HG03280 (cell line): ENCODE measurements around the gene IGFN1.
"Not testable (repeated sequence)": the region's sequence is repeated elsewhere in the genome, so short reads cannot be mapped to it uniquely, and the experiment has no call there.

Source experiments
- ATAC-seq: cut with Tn5 transposase; IDR thresholded peaks from one replicate; pipeline ENCODE4 v1.9.1; 2021; ENCODE audit warnings: mild to moderate bottlenecking, moderate library complexity; ENCODE audit not compliant: unreplicated experiment

IGFN1 gene

DNA sequence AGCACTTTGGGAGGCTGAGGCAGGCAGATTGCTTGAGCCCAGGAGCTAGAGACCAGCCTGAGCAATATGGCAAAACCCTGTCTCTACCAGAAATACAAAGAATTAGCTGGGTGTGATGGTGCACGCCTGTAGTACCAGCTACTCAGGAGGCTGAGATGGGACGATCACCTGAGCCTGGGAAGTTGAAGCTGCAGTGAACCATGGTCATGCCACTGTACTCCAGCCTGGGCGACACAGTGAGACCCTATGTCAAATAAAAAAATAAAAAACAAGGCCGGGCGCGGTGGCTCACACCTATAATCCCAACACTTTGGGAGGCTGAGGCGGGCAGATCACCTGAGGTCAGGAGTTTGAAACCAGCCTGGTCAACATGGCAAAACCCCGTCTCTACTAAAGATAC is 27.6 kb upstream of the IGFN1 start:
- not testable (repeated sequence) for ATAC-seq

DNA sequence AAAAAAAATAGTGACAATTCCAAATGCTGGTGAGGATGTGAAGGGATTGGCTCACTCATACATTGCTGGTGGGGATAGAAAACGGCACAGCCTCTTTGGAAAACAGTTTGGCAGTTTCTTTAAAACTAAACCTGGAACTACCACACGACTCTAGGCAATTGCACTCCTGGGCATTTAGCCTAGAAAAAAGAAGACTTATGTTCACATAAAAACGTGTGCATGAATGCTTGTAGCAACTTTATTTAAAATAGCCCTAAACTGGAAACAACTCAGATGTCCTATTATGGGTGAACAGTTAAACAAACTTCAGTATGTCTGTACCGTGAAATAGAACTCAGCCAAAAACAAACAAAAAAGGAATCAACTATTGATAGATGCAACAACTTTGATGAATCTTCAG is 26.9 kb upstream of the IGFN1 start:
- ATAC-seq: no peak

DNA sequence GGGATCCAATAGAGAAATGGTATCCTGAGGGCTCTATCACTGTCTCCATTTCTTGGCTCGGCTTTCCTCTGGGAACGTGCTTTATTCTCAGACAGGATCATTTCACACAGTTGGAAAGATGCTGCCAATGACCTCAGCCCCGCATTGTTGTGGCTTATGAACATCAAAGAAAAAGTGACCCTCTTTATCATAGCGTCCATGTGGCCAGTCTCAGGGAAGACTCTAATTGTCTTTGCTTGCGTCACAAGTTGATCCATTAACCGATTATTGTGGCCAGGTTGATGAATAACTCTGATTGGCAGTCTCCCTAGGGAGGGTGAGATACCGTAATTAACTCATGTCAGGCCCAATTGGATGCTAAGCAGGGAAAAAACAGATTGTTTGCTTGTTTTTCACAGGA is 26.0 kb upstream of the IGFN1 start:
- ATAC-seq: no peak

DNA sequence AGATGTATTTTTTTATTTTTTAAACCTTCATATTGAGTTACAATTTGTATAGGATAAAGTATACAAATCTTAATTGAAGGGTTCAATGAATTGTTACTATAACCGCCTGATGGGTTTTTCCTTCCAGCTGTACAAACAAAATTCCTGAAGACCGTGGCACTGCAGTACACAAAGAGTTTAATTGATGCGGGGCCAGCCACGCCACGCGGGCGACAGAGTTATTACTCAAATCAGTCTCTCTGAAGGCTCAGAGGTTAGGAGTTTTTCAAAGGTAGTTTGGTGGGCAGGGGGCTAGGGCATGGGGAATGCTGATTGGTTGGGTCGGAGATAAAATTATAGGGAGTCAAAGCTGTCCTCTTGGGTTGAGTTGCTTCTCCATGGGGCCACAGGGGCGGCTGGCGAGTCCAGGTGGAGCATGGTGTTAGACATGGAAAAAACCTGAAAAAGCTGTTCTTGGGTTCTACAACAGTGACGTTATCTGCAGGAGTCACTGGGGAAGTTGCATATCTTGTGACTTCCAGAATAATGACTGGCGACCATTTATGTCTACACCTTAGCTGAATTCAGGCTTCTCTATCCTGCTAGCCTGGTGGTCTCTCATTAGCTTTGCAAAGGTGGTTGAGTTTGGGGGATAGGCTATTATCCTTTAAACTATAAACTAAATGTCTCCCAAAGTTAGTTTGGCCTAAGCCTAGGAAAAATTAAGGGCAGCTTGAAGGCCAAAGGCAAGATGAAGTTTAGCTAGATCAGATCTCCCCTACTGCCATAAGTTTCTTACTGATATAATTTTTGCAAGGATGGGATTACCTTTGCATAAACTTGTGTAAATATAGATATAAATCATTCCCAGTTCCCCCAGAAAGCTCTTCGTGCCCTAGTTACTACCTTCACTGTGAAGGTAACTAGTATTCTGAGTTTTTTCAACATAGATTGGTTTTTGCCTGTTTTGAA is 23.3 kb upstream of the IGFN1 start:
- ATAC-seq: no peak

DNA sequence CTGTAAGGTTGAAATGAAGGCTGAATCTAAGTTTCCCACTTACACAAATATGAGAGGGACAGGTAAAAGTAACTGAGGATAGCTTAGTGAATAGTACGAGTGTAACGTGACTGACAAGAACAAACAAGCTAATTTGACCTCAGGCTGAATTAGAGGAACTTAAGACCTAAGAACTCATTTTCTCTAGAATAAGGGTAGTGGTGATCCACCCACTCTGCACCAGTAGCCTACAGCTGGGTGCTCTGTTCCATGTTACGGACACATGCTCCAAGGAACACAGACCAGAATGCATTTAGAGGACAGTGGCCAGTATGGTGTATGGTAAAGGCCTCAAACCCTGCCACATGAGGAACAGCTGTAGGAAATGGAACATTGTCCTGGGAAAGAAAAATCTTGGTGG is 21.4 kb upstream of the IGFN1 start:
- ATAC-seq: no peak

DNA sequence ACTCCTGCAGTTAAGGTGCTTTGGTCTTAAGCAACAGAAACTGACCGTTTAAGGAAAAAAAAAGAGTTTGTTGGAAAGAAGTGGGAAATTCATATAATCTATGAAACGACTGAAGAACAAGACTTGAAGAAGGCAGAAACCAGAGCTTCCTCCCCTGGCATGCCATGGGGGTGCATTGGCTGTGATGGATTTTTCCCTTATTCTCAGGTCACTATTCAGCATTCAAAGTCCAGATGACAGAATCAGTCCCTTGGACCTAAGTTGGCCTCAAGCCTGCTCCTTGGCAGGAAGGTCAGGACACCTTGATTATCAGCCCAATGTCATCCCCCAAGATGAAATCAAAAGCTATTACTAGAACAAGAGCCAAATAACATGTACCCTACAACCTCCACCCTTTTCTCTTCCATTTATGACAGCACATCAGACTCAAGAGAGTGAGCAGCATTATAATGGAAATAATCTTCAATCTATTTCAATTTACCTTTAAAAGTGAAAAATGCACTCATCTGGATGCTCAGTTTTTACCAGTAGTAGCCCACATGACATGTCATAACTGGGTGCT is 20.6 kb upstream of the IGFN1 start:
- ATAC-seq: no peak

DNA sequence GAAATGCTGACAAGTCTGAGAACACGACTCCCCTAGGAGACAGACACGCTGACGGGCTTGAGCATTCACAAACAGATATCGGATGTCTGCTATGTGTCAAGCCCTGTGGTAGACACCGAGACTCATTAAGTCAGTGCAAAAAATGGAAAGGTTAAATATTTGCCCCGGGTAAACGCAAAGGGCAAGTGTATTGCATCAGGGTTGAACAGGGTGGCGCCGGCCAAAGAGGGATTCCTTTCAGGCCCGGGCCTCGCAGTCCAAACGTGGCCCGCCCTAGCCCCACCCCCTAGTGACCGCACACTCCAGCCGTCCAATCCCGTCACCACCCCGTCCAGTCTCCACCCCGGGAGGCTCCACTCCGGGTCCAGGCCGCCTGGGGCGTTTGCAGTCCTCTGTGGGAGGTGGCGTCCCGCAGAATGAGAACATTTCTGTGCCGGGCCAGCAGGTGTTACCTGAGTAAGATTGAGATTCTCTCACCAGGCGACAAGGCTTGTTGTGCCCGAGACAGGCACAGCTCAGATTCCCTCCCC is 20.0 kb upstream of the IGFN1 start:
- ATAC-seq: peak; percentile 98

DNA sequence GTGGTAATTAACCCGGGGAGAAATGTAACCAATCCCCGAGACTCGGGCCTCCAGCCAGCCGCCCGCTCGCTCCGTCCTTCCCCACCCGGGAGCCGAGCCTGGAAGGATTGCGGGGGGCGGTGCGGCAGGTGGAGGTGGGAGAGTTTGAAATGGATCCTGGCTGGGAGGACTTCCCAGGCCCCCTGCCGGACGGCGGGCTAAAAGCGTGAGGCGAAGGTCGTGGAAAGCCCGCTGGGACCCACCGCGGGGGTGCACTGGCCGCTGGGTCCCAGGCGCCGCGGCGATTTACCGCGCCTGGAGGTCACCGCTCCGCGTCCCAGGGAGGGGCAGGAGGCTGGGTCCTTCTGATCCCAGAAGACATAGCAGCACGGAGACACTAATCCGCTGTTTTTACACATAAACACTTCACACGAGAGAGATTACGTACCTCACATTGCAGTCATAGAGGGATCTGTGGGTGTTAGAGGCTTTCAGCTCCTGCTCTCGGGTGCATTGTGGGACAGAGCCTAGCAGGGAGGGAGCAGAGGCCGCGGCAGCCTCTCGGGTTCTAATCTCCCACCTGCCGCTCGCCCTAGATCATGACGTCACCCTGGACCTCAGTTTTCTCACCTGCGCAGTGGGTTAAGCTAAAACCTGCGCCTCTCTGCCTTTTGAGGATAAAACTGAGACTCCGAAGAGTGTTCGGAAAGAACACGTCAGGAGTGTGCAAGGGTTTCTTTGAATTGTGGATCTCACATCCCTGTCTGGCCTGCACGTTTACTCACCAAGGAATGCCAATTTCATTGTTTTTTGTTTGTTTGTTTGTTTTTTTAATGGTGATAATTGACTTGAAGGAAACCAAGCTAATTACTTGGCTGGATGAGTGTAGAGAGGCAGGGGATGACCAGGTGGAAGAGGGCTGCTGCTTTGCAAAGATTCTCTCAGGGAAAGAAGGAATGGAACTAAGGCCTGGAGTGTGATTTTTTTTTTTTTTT is 19.3 kb upstream of the IGFN1 start:
- ATAC-seq: peak; percentile 36

DNA sequence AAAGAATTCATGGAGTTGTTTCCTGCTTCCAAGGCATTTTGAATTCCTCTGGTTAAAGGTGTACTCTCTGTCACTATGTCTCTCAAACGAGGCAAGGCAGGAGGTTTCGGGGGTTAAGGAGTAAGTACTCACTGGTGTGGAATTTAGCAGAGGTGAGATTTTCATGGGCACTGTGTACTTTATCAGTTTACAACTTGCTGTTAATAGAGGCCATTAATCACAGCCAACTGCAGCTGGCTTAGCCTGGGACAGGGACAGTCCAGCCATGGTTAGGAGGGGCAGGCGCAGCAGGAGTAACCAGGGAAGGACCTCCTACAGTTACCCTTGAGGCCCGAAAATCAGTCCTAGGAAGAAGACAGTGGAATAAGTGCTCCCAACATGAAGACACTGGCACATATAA is 18.3 kb upstream of the IGFN1 start:
- no peak for ATAC-seq

DNA sequence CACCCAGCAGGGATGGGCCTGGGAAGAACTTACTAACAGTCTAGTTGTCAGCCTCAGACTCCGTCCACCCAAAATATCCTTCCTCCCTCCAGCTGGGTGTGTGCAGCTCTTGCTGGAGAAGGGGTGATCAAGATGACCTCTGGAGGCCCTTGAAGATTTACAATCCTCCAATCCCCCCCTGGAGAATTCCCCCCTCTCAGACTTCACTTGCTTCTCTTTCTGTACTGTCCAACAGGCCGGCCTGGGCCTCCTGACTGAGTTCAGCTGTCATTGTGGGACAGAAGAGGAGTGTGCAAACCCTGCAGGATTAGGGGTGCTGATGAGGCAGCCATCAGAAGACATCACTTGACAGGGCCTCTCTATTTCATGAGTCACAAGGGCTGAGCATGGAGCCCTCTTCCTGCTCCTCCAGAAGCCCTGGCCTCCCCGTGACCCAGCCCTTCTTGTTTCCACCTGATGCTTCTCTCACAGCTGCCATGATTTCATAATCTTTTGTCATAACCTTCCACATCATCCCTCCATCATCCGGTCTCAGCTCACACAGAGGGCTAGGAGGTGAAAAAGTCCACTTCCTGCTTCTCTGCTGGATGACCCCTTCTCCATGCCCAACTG is 17.5 kb upstream of the IGFN1 start:
- no peak for ATAC-seq

DNA sequence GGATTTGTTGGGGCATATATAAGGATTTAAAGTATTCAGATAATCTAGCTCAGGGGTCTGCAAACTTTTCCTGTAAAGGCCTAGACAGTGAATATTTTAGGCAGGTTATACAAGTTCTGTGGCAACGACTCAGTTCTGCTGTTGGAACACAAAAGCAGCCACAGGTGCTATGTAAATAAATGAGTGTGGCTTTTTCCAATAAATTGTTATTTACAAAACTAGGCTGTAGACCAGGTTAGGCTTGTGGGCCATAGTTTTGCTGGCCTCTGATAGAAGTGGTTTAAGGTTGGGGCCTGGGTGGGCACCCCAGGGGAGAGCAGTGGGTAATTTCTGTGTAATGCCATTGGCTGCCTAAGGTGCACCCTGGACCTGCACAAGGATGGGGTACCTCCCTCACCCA is 16.9 kb upstream of the IGFN1 start:
- no peak for ATAC-seq

DNA sequence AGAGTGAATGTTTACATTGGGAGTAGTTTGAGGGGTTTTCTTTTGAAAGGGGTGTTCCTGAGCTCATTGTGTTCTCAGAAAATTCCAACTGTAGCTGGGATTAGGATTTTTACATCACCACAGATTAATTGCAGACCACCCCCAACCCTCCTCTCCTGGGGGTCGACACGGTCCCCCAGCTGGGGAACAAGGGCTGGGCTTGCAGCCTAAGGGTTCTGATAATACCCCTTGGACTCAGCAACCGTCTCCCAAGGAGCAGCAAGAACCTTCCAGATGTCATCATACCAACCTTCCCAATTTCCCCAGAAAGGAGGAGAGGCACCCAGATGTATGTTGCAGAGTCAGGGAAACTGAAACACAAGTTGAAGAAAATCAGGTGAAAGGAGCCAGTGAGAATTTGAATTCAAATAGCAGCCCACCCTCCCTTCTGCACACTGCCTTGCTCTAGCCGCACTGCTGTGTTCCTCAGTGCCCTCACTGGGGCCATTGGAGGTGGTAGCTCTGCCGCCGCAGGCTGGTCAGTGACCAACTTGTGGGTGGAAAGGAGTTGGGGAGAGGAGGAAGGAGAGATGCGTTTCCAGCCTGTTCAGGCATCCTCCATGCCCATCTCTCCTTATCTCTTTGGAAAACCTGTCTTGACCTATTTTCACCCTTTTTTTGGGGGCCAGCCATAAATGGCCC is 14.7 kb upstream of the IGFN1 start:
- ATAC-seq: no peak

DNA sequence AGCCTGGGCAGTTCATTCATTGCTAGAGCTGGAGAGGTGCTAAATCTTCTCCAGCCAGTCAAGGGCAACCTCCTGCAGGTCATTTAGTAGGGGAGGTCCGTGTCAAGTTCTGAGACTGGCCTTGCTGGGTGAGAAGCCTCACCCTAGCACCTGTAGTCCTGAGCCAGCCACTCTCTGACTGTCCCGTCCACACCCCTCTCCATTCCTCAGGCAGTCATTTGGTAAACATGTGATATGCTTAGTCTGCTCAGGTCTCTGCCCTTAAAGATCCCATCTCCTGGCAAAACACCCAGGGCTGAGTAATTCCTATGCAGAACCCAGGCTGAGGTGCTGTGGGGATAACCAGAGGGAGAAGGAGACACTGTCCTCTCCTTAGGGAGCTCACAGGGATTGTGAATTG is 13.7 kb upstream of the IGFN1 start:
- no peak for ATAC-seq

DNA sequence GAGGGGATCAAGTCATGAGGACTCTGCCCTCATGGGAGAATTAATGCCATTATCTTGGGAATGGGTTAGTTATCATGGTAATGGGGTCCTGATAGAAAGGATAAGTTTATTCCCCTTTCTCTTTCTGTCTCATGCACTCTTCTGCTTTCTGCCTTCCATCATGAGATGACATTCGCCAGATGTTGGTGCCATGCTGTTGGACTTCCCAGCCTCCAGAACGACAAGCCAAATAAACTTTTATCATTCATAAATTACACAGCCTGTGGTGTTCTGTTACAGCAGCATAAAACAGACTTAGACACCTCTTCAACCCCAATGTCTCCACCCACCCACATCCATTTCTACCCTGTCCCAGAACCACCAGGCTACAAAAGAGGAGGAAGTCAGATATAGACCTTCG is 11.9 kb upstream of the IGFN1 start:
- ATAC-seq: no peak

DNA sequence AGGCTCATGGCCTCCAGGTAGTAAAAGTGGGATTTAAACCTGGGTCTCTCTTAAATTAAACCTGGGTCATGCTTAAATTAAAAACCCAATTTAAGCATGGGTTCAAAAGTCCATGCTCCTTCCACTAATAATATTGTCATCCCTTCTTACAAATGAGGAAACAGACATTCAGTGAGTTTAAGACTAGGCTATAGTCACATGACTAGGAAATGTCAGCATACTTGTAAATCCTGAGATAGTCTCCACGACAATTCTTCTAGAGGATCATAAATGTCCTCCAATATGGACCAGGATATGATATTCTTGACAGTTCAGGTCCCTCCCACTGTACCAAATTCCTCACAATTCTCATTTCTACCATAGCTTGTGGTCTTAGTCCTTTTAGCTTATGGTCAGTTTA is 10.5 kb upstream of the IGFN1 start:
- ATAC-seq: no peak

DNA sequence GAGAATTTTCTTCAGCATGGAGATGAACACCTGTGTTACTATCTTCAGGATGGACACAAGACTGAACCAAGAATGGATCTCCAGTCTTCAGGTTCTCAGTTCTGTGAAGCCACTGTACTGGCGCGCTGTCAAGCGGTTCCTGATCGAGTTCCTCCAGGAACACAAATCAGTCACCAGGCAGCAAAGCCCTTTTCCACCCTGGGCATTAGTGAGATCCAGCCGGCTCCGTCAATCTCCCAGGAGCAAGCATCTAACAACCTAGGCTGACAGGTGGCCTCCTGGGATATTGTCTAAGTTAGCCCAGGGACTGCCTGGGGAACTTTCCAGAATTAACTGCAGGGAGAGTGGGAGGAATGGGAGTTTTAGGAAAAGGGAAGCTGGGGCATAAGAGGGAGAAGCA is 9.7 kb upstream of the IGFN1 start:
- no peak for ATAC-seq

DNA sequence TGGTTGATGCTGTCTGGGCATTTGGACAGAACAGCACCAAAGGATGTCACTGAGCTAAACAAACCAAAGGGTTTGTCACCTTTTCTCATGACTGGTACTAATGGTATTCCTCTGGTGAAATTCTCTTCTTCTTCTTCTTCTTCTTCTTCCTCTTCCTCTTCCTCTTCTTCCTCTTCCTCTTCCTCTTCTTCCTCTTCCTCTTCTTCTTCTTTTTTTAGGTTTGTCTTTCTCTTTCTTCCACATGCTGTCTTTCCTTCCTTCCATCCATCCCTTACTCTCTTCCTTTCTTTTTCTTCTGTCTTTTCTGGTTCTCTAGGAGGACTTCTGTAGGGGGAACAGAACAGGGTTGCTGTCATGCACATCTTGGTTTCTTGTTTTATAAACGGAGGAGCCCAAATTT is 9.3 kb upstream of the IGFN1 start:
- ATAC-seq: no peak

DNA sequence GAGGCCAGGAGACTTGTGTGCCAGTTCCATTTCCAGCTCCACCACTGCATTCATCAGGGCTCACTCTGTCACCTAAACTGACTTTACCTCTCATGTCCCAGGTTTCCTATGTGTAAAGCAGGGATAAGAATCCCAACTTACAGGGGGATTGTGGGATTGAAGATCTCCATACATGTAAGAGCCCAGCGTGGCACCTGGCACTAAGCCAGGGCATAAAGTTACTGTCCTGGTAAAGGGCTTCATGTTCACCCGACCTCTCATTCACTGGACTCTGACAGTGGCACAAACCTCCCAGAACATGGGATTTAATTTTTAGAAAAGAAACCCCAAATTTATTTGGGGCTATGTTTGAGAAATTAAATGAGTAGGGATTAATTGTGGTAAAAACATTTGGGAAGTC is 8.9 kb upstream of the IGFN1 start:
- no peak for ATAC-seq

DNA sequence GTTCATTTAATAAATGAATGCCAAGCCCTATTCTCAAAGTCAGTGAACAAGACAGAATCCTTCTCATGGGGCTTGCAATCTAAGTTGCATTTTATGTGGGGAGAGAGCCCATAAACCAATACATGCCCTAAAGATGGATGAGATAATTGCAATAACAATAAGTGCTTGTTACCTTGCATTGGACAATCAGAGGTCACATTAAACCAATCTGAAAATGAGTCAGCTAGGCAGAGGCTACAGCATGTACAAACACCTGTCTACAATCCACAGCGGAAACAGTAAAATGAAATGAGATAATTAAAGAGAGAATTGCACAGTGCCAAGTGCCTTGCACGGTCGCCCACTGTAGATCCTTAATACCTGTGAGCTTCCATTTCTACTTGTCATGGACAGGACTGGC is 7.4 kb upstream of the IGFN1 start:
- ATAC-seq: no peak

DNA sequence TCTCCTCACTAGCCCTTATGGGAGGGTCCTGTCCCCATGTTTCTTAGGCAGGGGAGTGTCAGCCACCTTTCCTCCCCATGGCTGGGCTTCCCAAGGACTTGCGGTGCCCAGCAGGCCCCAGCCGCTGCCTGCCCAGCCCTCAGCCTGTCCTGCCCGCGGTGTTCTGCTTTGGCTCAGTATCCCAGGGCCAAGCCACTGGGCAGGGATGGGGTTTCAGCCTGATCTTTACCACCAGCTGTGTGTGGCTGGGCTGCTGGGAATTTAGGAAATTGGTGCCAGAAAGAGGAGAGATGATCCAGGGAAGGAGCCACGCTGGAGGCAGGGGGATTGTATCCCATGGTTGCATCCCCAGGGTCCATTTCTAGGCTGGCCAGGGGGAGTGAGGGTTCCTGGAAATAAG is 6.9 kb upstream of the IGFN1 start:
- no peak for ATAC-seq
